ENCODE data around the gene SLC18A3. TPM values are rescaled to one million over a fixed set of nuclear protein-coding genes. Genes with fewer than 3 reads are reported as not detected.

Gene SLC18A3
- polyA plus RNA-seq, 1 of the 3 experiments (the other 2 are of a cell fraction) = 1.7 TPM

- Histone ChIP-seq H3K4me1 (ENCODE audit: control insufficient read depth in 1 of 2, insufficient read depth in 2 of 2, low read depth in 1 of 2, low read length in 1 of 2) (peaks cover 0 to 52% of the 10 kb centered on the region in 2 experiments; a peak in 1 of 4 replicates), H3K9me2 (no peaks in the 10 kb centered on the region), H3K4me3 (ENCODE audit: low read depth in 2 of 2, low read length in 1 of 2) (peak overlapping the region; percentile 54 to 58), H3K9ac (no peak overlapping the region), H3K4me2 (peak overlapping the region; percentile 70; the same call in 1 of the 2 replicates), H3K79me2 (ENCODE audit: insufficient read depth) (no peaks in the 10 kb centered on the region), H4K20me1 (ENCODE audit: insufficient read depth) (no peaks in the 10 kb centered on the region), H3K27ac (ENCODE audit: low read depth in 2 of 2, low read length in 1 of 2) (peak overlapping the region in 1 of 2 experiments; percentile 74; a peak in 2 of 4 replicates), H3F3A (replicated peaks; ENCODE audit: insufficient read depth) (no peaks in the 10 kb centered on the region), H2AFZ (ENCODE audit: low read depth) (no peak overlapping the region), H3K27me3 (ENCODE audit: insufficient read depth) (no peaks in the 10 kb centered on the region; the same call in 1 of the 2 replicates), H3K36me3 (replicated peaks in 1 of 2; ENCODE audit: control insufficient read depth in 1 of 2, insufficient read depth in 2 of 2, low read length in 1 of 2) (no peaks in the 10 kb centered on the region), H3K9me3 (no peaks in the 10 kb centered on the region)
- peak; percentile 78 for DNase-seq
- CTCF ChIA-PET = interaction anchor here (1.1 kb wide), 2 partner anchors 20 to 32 kb away, joined by 3 read pairs; no protein-coding TSS in a partner anchor
- 42% methylated on average over 24 of the region's 72 CpGs for WGBS (ENCODE audit: low lambda C conversion rate)
- POLR2A ChIA-PET = interaction anchor here (1.1 to 2.2 kb wide), 2 partner anchors 15 to 32 kb away, joined by 3 to 7 read pairs; no protein-coding TSS in a partner anchor
- TF ChIP-seq FOSL2 (IDR thresholded peaks at IDR 0.05; ENCODE audit: borderline replicate concordance, low read depth) (no peak), SMC3 (IDR thresholded peaks at IDR 0.05; ENCODE audit: low read depth, low read length) (no peak), MEF2A (IDR thresholded peaks at IDR 0.05; ENCODE audit: borderline replicate concordance, low read depth) (no peak)
Observed at GRCh38 chr10:49610458-49611165, 502 bp downstream of the SLC18A3 start.

GRCh38 chr10:49611166-49611815 is 1.2 kb downstream of the SLC18A3 start:
- CTCF ChIA-PET = no interaction called here
- H3F3A ChIP-seq (replicated peaks; ENCODE audit: insufficient read depth) = no peaks in the 10 kb centered on the region

GRCh38 chr10:49611816-49612512 is 1.9 kb downstream of the SLC18A3 start:
- DNase-seq = no peak
- Histone ChIP-seq H2AFZ (ENCODE audit: low read depth) (no peak overlapping the region), H3K27me3 (ENCODE audit: insufficient read depth) (no peaks in the 10 kb centered on the region; the same call in 1 of the 2 replicates), H3K9me2 (no peaks in the 10 kb centered on the region), H3K4me1 (ENCODE audit: control insufficient read depth in 1 of 2, insufficient read depth in 2 of 2, low read depth in 1 of 2, low read length in 1 of 2) (peaks cover 0 to 56% of the 10 kb centered on the region in 2 experiments; a peak in 1 of 4 replicates), H3F3A (replicated peaks; ENCODE audit: insufficient read depth) (no peaks in the 10 kb centered on the region), H3K79me2 (ENCODE audit: insufficient read depth) (no peaks in the 10 kb centered on the region), H3K9me3 (no peaks in the 10 kb centered on the region), H3K36me3 (replicated peaks in 1 of 2; ENCODE audit: control insufficient read depth in 1 of 2, insufficient read depth in 2 of 2, low read length in 1 of 2) (no peaks in the 10 kb centered on the region), H3K27ac (ENCODE audit: low read depth in 2 of 2, low read length in 1 of 2) (no peak overlapping the region), H3K4me3 (ENCODE audit: low read depth in 2 of 2, low read length in 1 of 2) (no peak overlapping the region), H3K9ac (no peak overlapping the region), H4K20me1 (ENCODE audit: insufficient read depth) (no peaks in the 10 kb centered on the region), H3K4me2 (no peak overlapping the region)
- WGBS (ENCODE audit: low lambda C conversion rate) = 93% methylated on average over 53 of the region's 53 CpGs
- POLR2A ChIA-PET = no interaction called here
- CTCF ChIA-PET = interaction anchor here (1.1 to 1.5 kb wide), 2 partner anchors 18 to 39 kb away, joined by 3 read pairs; no protein-coding TSS in a partner anchor
- TF ChIP-seq GABPA (IDR thresholded peaks at IDR 0.05; ENCODE audit: low read depth) (no peak), RXRA (IDR thresholded peaks at IDR 0.05; ENCODE audit: borderline replicate concordance, low read depth) (no peak), JUND (IDR thresholded peaks at IDR 0.05) (no peak), GATA2 (CRISPR knock-in tag; IDR thresholded peaks at IDR 0.05) (no peak), CHD2 (IDR thresholded peaks at IDR 0.05; ENCODE audit: low read length, partially characterized antibody) (no peak), CTCF (IDR thresholded peaks at IDR 0.05) (no peak), RFX5 (IDR thresholded peaks at IDR 0.05; ENCODE audit: low read length) (no peak), SMC3 (IDR thresholded peaks at IDR 0.05; ENCODE audit: low read depth, low read length) (no peak), RCOR1 (IDR thresholded peaks at IDR 0.05; ENCODE audit: low read length) (no peak), FOSL2 (IDR thresholded peaks at IDR 0.05; ENCODE audit: borderline replicate concordance, low read depth) (no peak), ELF1 (IDR thresholded peaks at IDR 0.05) (no peak), TEAD4 (IDR thresholded peaks at IDR 0.05; ENCODE audit: borderline replicate concordance, insufficient read depth) (no peak), USF1 (IDR thresholded peaks at IDR 0.05; ENCODE audit: borderline replicate concordance, low read depth) (no peak), MAX (IDR thresholded peaks at IDR 0.05; ENCODE audit: low read depth) (no peak)

More at GRCh38 chr10:49611166-49611815, 1.2 kb downstream of the SLC18A3 start:
- H3K9me3 ChIP-seq = no peaks in the 10 kb centered on the region
- H3K4me1 ChIP-seq (ENCODE audit: control insufficient read depth in 1 of 2, insufficient read depth in 2 of 2, low read depth in 1 of 2, low read length in 1 of 2) = peaks cover 0 to 52% of the 10 kb centered on the region in 2 experiments; a peak in 1 of 4 replicates
- WGBS (ENCODE audit: low lambda C conversion rate) = 96% methylated on average over 52 of the region's 63 CpGs
- H3K27ac ChIP-seq (ENCODE audit: low read depth in 2 of 2, low read length in 1 of 2) = no peak overlapping the region
- POLR2A ChIA-PET = no interaction called here
- TF ChIP-seq NRF1 (IDR thresholded peaks at IDR 0.05; ENCODE audit: low read depth, low read length) (no peak), MEF2A (IDR thresholded peaks at IDR 0.05; ENCODE audit: borderline replicate concordance, low read depth) (no peak), EP300 (IDR thresholded peaks at IDR 0.05; ENCODE audit: borderline replicate concordance in 1 of 2, low read depth in 1 of 2, low read length in 1 of 2) (no peak)
- no peak for DNase-seq
- H2AFZ ChIP-seq (ENCODE audit: low read depth) = no peak overlapping the region
- peak overlapping the region; percentile 70; the same call in 1 of the 2 replicates for H3K4me2 ChIP-seq
- H3K79me2 ChIP-seq (ENCODE audit: insufficient read depth) = no peaks in the 10 kb centered on the region
- H3K9me2 ChIP-seq = no peaks in the 10 kb centered on the region
- H3K9ac ChIP-seq = no peak overlapping the region
- no peaks in the 10 kb centered on the region; the same call in 1 of the 2 replicates for H3K27me3 ChIP-seq (ENCODE audit: insufficient read depth)
- no peaks in the 10 kb centered on the region for H4K20me1 ChIP-seq (ENCODE audit: insufficient read depth)
- peak overlapping the region; percentile 54 to 58 for H3K4me3 ChIP-seq (ENCODE audit: low read depth in 2 of 2, low read length in 1 of 2)
- H3K36me3 ChIP-seq (replicated peaks in 1 of 2; ENCODE audit: control insufficient read depth in 1 of 2, insufficient read depth in 2 of 2, low read length in 1 of 2) = no peaks in the 10 kb centered on the region
